ENCODE measurements around the gene ZNF692.

ZNF692 gene, protein sequence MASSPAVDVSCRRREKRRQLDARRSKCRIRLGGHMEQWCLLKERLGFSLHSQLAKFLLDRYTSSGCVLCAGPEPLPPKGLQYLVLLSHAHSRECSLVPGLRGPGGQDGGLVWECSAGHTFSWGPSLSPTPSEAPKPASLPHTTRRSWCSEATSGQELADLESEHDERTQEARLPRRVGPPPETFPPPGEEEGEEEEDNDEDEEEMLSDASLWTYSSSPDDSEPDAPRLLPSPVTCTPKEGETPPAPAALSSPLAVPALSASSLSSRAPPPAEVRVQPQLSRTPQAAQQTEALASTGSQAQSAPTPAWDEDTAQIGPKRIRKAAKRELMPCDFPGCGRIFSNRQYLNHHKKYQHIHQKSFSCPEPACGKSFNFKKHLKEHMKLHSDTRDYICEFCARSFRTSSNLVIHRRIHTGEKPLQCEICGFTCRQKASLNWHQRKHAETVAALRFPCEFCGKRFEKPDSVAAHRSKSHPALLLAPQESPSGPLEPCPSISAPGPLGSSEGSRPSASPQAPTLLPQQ

DNA sequence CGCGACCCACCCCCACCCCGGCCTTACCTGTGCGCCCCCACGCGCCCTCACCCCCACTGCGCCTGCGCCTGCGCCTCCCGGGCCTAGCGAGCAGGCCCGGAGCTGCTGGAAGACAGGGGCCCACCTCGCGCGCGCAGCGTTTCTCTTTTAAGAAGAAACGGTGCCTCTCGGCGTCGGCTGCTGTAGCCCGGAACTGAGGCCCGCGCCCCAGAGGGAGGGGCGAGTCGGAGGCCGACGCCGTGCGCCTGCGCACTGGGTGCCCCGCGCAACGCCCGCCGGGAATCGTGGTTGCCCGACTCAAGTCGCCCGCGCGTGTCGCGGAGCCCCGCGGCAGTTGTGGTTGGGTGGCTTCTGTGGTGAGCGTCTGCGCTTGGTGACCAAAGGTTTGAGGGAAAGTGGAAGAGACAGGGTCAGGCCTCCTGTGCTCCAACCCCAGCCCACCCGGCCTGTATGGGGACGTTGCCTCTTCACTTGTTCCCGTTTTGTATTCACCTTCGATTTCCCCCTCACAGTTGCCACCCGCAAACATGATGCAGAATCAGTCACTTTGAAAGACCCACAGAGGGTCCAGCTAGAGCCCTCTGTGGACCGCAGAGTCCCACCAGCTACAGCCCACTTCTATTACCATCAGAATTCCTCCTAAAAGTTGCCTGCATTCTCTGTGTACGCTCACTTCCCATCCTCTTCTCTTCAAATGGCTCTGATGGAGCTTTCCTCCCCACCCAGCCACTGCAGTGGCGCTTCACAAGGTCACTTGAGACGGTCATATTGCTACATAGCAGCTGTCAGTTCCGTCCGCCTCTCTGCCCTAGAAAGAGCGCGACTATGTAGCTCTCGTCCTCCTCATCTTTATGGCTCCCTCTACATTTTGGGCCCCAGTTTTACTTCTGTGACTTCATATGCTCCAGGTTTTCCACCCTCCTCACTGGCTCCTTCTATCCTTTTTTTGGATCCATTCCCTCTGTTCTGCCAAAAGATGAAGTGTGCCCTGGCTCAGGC is at the start of gene ZNF692:
ZNF692 (minus strand) TSS at position 195 of the 999 bp plus-strand sequence. CDS start 776 bp downstream, outside the sequence.
- H3K4me3 Mint-ChIP-seq: peak within 1 kb of the TSS; percentile 95
- no peaks in the 10 kb centered on the region for H3K9me3 Mint-ChIP-seq
- ATAC-seq: peak; percentile 84
- H3K27me3 Mint-ChIP-seq: no peaks in the 10 kb centered on the region
- H3K4me1 Mint-ChIP-seq: peaks cover 40% of the 10 kb centered on the region
- peak; percentile 96 for DNase-seq
- H3K36me3 Mint-ChIP-seq (ENCODE audit: low read depth): peaks cover 25% of the 10 kb centered on the region
- H3K27ac Mint-ChIP-seq: peak within 1 kb of the TSS; percentile 97

DNA sequence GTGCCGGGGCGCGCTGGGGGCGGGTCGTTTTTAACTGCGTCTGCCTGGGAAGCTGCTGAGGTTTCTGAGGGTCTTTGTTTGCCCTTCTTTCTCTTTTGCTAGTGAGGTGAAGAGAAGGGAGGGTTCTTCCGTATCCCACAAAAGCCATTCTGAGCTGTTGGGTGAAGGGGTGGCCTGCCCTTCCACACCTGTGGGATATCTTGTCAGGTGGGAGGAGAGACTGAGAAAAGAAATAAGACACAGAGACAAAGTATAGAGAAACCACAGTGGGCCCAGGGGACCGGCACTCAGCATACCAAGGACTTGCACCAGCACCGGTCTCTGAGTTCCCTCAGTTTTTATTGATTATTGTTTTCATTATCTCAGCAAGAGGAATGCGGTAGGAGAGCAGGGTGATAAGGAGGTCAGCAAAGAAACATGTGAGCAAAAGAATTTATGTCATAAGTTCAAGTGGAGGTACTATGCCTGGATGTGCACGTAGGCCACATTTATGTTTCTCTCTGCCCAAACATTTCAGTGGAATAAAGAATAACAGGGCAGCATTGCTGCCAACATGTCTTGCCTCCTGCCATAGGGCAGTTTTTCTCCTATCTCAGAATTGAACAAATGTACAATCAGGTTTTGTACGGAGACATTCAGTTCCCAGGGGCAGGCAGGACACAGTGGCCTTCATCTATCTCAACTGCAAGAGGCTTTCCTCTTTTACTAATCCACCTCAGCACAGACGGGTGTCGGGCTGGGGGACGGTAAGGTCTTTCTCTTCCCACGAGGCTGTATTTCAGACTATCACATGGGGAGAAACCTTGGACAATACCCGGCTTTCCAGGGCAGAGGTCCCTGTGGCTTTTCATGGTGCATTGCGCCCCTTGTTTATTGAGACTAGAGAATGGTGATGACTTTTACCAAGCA is 48.1 kb upstream of the ZNF692 start:
- Mint-ChIP-seq H3K27ac (peak overlapping the region; percentile 69), H3K4me3 (peak overlapping the region; percentile 81), H3K36me3 (ENCODE audit: low read depth) (peaks cover 3% of the 10 kb centered on the region), H3K4me1 (peaks cover 21% of the 10 kb centered on the region), H3K27me3 (no peaks in the 10 kb centered on the region), H3K9me3 (no peaks in the 10 kb centered on the region)
- DNase-seq: no peak
- ATAC-seq: no peak

DNA sequence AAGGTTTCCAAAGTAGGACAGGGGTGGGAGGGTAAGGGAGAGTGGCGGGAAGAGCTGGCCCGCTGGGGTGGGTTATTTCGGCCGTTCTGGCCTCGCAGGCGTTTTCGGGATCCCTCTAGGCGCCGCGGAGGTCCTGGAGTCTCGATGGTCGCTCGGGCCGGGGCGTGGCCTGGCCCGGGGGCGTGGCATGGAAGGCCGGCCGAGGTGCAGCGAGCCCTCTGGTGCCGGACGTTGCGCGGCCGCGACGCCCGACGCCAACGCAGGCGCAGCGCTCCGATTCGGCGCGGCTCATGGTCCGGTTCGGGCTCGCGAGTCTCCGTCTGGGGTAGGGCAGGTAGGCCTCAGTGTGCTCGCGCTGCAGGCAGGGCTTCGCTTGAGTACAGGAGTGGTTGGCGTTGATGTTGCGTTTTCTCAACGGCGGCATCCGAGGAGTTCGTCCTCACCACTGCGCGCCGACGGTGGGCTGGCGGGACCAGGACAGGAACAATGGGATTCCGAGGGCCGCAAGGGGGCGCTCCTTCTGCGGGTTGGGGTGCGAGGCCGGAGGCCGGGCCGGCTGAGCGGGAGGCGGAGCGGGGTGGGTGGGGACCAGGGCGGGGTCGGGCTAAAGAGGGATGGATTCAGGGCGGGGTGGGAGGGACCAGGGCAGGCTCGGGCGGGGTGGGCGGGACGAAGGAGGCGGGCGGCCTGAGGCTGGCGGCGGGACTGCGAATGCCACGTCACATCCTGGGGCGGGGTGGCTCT is 47.3 kb upstream of the ZNF692 start, which contains the start of gene PGBD2:
PGBD2 (plus strand) TSS at position 227 of the 744 bp plus-strand sequence. CDS start 7,628 bp downstream, outside the sequence.
- H3K4me3 Mint-ChIP-seq: peak within 1 kb of the TSS; percentile 93
- DNase-seq (peak; percentile 98), ATAC-seq (peak; percentile 91)
- H3K4me1 Mint-ChIP-seq: peaks cover 21% of the 10 kb centered on the region
- H3K36me3 Mint-ChIP-seq (ENCODE audit: low read depth): peaks cover 3% of the 10 kb centered on the region
- no peaks in the 10 kb centered on the region for H3K9me3 Mint-ChIP-seq
- H3K27ac Mint-ChIP-seq: peak within 1 kb of the TSS; percentile 93
- no peaks in the 10 kb centered on the region for H3K27me3 Mint-ChIP-seq

DNA sequence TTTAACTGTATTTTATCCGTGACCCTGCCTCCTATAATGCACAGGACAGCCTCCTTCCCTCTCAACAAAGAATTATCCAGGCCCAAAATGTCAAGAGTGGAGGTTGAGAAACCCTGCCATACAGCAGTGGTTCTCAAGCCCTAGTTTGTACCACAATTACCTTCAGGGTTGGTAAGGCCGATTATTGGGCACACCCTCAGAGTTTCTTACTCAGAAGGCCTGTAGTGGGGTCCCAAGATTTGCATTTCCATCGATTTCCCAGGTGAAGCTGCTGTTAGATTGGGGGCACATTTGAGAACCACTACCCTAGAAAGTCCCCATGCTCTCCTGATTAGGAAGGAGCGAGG is 46.8 kb upstream of the ZNF692 start:
- Mint-ChIP-seq H3K9me3 (no peaks in the 10 kb centered on the region), H3K4me1 (peaks cover 21% of the 10 kb centered on the region), H3K27ac (peak overlapping the region; percentile 93), H3K27me3 (no peaks in the 10 kb centered on the region), H3K36me3 (ENCODE audit: low read depth) (peaks cover 3% of the 10 kb centered on the region), H3K4me3 (peak overlapping the region; percentile 93)
- DNase-seq (no peak), ATAC-seq (no peak)

DNA sequence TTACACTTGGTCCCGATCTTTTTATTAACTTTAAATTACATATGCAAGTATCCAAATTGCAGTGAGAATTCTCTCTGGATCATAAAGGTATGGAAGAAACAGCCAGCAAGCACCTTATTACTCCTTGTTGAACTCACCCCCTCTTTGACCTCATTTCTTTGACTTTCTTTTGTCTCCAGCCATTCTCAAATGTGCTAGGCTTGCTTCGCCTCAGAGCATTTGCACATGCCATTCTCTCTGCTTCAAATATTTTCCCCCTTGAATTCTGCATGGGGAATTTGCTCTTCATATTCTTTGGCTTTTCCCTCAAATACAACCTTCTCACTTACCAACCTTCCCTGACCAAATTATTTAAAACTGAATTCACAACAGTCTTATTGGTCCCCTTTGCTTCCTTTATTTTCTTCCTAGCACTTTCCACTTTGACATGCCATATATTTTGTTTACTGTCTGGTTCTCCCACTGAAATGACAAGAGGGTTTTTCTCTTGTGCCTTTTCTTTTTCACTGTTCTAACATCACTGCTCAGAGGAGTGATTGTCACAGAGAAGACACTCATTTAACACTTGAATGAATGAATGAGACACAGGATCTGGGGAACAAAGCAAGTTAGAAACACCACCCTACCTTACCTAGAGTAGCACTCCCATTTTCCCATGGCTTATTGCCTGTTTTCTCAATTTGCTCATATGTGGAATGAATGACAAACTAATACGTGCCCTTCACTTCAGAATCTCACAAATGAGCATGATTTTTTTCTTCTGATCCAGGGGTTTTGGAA is 45.7 kb upstream of the ZNF692 start:
- no peak overlapping the region for H3K4me3 Mint-ChIP-seq
- H3K4me1 Mint-ChIP-seq: peaks cover 21% of the 10 kb centered on the region
- no peak overlapping the region for H3K27ac Mint-ChIP-seq
- ATAC-seq (no peak), DNase-seq (no peak)
- H3K36me3 Mint-ChIP-seq (ENCODE audit: low read depth): no peaks in the 10 kb centered on the region
- H3K27me3 Mint-ChIP-seq: no peaks in the 10 kb centered on the region
- no peaks in the 10 kb centered on the region for H3K9me3 Mint-ChIP-seq

DNA sequence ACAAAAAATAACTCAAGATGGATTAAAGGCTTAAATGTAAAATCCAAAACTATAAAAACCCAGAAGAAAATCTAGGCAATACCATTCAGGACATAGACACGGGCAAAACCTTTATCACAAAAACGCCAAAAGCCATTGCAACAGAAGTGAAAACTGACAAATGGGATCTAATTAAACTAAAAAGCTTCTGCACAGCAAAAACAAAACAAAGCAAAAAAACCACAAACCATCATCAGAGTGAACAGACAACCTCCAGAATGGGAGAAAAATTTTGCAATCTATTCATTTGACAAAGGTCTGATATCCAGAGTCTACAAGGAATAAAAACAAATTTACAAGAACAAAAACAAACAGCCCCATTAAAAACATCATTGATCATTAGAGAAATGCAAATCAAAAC is 42.7 kb upstream of the ZNF692 start:
- Mint-ChIP-seq H3K4me1 (peaks cover 7% of the 10 kb centered on the region), H3K27me3 (peaks cover 9% of the 10 kb centered on the region), H3K36me3 (ENCODE audit: low read depth) (no peaks in the 10 kb centered on the region), H3K9me3 (no peaks in the 10 kb centered on the region), H3K27ac (no peak overlapping the region), H3K4me3 (no peak overlapping the region)
- DNase-seq (no peak), ATAC-seq (no peak)

DNA sequence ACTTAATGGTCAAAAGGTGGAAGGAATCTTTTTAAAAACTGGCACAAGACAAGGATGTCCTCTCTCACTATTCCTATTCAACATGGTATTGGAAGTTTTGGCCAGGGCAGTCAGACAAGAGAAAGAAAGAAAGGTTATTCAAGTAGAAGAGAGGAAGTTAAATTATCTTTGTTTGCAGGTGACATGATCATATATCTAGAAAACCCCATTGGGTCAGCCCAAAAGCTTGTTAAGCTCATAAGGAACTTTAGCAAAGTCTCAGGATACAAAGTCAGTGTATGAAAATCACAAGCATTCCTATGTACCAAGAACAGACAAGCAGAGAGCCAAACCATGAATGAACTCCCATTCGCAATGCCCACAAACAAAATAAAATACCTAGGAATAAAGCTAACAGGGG is 41.8 kb upstream of the ZNF692 start:
- DNase-seq (no peak), ATAC-seq (no peak)
- Mint-ChIP-seq H3K27ac (no peak overlapping the region), H3K27me3 (peaks cover 9% of the 10 kb centered on the region), H3K4me1 (peaks cover 2% of the 10 kb centered on the region), H3K36me3 (ENCODE audit: low read depth) (no peaks in the 10 kb centered on the region), H3K4me3 (no peak overlapping the region), H3K9me3 (no peaks in the 10 kb centered on the region)

DNA sequence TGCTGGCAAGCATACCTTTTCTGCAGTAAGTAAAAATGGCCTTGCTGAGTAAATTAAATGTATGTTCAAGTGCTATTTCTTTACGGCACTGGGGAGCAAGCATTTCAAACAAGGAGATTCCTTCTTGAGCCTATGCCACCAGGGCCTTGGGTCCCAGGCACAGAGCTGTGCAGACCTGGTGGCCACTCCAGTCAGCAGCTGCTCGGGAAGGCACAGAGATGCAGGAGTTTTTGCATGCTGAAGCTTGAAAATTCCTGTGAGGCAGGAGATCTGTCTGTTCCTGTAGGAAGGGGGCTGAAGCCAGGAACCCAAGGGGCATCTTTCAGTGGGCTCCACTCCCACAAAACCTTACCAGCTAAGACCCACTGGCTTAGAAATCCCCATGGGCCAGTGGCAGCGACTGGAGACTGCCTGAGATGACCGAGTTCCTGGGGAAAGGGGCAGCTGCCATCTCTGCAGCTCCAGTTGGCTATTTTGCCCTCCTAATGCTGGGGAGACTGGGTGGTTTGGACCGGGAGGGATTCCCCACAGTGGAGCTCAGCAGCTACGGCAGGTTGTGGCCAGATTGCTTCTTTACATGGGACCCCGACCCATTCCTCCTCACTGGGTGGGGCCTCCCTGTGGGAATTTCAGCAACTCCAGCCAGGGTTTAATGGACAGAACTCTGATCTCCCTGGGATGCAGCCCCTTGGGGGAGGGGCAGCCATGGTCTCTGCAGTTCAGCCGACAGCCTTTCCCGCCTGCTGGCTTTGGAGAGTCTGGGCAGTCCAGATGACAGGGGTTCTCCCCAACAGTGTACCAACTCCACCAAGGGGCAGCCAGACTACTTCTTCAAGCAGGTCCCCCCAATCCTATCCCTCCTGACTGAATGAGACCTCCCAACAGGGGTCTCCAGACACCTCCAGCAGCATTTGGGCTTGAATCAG is 38.8 kb upstream of the ZNF692 start:
- Mint-ChIP-seq H3K9me3 (no peaks in the 10 kb centered on the region), H3K27me3 (peaks cover 15% of the 10 kb centered on the region), H3K27ac (no peak overlapping the region), H3K4me1 (no peaks in the 10 kb centered on the region), H3K4me3 (no peak overlapping the region), H3K36me3 (ENCODE audit: low read depth) (no peaks in the 10 kb centered on the region)
- ATAC-seq (no peak), DNase-seq (no peak)

DNA sequence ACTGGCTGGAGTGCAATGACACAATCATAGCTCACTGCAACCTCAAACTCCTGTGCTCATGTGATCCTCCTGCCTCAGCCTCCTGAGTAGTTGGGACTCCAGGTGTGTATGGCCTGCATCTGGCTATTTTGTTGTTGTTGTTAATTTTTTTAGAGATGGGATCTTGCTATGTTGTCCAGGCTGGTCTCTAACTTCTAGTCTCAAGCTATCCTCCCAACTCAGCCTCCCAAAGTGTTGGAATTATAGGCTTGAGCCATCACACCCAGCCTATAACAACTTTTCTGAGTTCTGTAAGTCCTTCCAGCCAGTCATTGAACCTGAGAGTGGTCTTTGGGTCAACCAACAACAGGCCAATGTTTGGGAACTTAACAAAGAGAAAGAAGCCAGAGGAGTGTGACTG is 36.0 kb upstream of the ZNF692 start:
- H3K27ac Mint-ChIP-seq: no peak overlapping the region
- no peaks in the 10 kb centered on the region for H3K4me1 Mint-ChIP-seq
- H3K27me3 Mint-ChIP-seq: peaks cover 15% of the 10 kb centered on the region
- DNase-seq (no peak), ATAC-seq (no peak)
- no peaks in the 10 kb centered on the region for H3K36me3 Mint-ChIP-seq (ENCODE audit: low read depth)
- no peak overlapping the region for H3K4me3 Mint-ChIP-seq
- H3K9me3 Mint-ChIP-seq: no peaks in the 10 kb centered on the region

DNA sequence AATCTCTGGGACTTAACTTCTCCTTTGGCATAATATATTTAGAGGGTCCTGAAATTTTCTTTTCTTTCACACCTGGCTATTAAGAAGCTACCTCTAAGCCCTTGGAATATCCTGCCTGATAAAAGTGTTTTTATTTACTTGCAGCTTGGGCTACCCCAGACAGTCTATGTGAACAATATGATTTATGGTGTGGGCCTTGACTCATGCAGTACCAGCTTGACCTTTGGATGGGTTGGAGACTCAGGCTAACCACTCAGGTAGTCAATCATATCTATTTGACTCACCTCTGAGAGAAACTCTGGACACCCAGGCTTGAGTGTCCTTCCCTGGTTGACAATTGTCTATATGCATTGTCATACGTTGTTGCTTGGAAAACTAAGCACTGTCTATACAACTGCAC is 33.7 kb upstream of the ZNF692 start:
- H3K4me1 Mint-ChIP-seq: no peaks in the 10 kb centered on the region
- no peak for DNase-seq

DNA sequence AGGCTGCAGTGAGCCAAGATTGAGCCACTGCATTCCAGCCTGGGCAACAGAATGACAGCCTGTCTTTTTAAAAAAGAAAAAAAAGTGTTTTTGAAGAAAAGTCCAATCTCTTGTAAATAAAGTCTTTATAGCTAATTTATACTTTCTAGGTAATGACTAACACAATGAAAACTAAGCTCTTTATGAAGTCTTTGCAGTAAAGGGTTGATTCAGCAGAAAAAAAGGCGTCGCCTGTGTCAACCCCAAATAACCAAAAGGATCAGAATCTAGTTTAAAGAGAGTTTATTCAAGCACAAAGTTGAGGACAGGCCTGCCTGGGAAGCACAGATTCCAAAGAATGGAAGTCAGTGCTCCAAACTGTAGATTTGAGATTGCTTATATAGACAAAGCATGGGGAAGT is 32.9 kb upstream of the ZNF692 start:
- H3K27ac Mint-ChIP-seq: no peak overlapping the region
- ATAC-seq: no peak
- no peak overlapping the region for H3K4me3 Mint-ChIP-seq
- no peaks in the 10 kb centered on the region for H3K36me3 Mint-ChIP-seq (ENCODE audit: low read depth)
- H3K4me1 Mint-ChIP-seq: no peaks in the 10 kb centered on the region
- DNase-seq: no peak
- H3K9me3 Mint-ChIP-seq: no peaks in the 10 kb centered on the region
- peaks cover 6% of the 10 kb centered on the region for H3K27me3 Mint-ChIP-seq

More for the DNA sequence above, 33.7 kb upstream of the ZNF692 start:
- Mint-ChIP-seq H3K4me3 (no peak overlapping the region), H3K36me3 (ENCODE audit: low read depth) (no peaks in the 10 kb centered on the region), H3K27me3 (peaks cover 6% of the 10 kb centered on the region), H3K9me3 (no peaks in the 10 kb centered on the region), H3K27ac (no peak overlapping the region)
- ATAC-seq: no peak
